ENCODE results near the gene FBXO42.

DNA sequence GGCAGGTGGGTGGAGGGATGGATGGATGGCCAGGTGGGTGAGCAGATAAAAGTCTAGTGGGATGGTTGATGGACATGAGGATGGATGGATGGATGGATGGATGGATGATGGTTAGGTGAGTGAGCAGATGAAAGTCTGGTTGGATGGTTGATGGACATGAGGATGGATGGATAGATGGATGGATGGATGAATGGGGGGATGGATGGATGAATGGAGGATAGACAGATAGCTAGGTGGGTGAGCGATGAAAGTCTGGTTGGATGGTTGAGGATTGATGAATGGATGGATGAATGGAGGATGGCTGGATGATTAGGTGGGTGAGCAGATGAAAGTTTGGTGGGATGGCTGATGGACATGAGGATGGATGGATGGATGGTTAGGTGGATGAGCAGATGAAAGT, 130.8 kb downstream of the FBXO42 start:
- TF ChIP-seq FOS (IDR thresholded peaks at IDR 0.05; ENCODE audit: borderline replicate concordance, insufficient read depth, low read length) = no peak
- TF ChIP-seq, protein P1, sequence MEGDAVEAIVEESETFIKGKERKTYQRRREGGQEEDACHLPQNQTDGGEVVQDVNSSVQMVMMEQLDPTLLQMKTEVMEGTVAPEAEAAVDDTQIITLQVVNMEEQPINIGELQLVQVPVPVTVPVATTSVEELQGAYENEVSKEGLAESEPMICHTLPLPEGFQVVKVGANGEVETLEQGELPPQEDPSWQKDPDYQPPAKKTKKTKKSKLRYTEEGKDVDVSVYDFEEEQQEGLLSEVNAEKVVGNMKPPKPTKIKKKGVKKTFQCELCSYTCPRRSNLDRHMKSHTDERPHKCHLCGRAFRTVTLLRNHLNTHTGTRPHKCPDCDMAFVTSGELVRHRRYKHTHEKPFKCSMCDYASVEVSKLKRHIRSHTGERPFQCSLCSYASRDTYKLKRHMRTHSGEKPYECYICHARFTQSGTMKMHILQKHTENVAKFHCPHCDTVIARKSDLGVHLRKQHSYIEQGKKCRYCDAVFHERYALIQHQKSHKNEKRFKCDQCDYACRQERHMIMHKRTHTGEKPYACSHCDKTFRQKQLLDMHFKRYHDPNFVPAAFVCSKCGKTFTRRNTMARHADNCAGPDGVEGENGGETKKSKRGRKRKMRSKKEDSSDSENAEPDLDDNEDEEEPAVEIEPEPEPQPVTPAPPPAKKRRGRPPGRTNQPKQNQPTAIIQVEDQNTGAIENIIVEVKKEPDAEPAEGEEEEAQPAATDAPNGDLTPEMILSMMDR (IDR thresholded peaks at IDR 0.05; ENCODE audit: extremely low read depth in 1 of 2, insufficient read depth in 1 of 2, low read depth in 1 of 2, low read length in 2 of 2) = no peak

Data from endothelial cell of umbilical vein (primary cell).